Adrenal gland (tissue), 12 donors: ENCODE results near the gene MISFA. TPM values are rescaled to one million over a fixed set of nuclear protein-coding genes. Genes with fewer than 3 reads are reported as not detected.
A peak's percentile ranks its signal among the peaks of the same experiment; 100 is the strongest.
"Not testable (repeated sequence)": the region's sequence is repeated elsewhere in the genome, so short reads cannot be mapped to it uniquely, and the experiment has no call there.

Experiments
- DNase-seq, 7 donors: peaks; one replicate each; pipeline ENCODE4 v3.0.0-alpha.2; 2019 to 2020
- H3K27ac ChIP-seq, 5 donors: fragments of 200-600 bp; sonication (generic) in 4 of 5; 1 replicate in 3 of 5; 2 replicates in 2 of 5; pipeline versions ENCODE4 v1.5.1 to v1.8.0; 2016 to 2020; ENCODE audit warnings: mild to moderate bottlenecking in 1 of 5
- H3K27me3 ChIP-seq: fragments of 200-600 bp; 2 replicates; pipeline ENCODE4 v1.8.0; 2021
- H3K36me3 ChIP-seq, 2 donors: fragments of 200-600 bp; replicated peaks in 1 of 2; 1 replicate in 1 of 2; 2 replicates in 1 of 2; pipeline versions ENCODE4 v1.5.1 to v1.8.0; 2018 to 2022
- H3K4me1 ChIP-seq, 2 donors: fragments of 200-600 bp; replicated peaks in 1 of 2; 1 replicate in 1 of 2; 2 replicates in 1 of 2; pipeline versions ENCODE4 v1.5.1 to v1.8.0; 2018 to 2021
- H3K4me3 ChIP-seq, 4 donors: fragments of 200-600 bp; sonication (generic) in 3 of 4; one replicate each; pipeline ENCODE4 v1.5.1; 2016 to 2018
- H3K9me3 ChIP-seq, 3 donors: fragments of 200-600 bp; sonication (generic) in 1 of 3; replicated peaks in 1 of 3; 1 replicate in 2 of 3; 2 replicates in 1 of 3; pipeline versions ENCODE4 v1.5.1 to v1.8.0; 2016 to 2021
- POLR2A ChIP-seq, 2 donors: fragments of 450-650 bp; IDR thresholded peaks; one replicate each; pipeline ENCODE4 v1.6.1; 2017; ENCODE audit warnings: antibody characterized with exemption in 2 of 2, mild to moderate bottlenecking in 2 of 2, moderate library complexity in 1 of 2
- WGBS, 4 donors: extraction: QIAGEN DNeasy Blood & Tissue Kit in 2 of 4; methylation state at CpG; one replicate each; pipeline versions ENCODE4 v1.1.5 to v1.1.7; 2013 to 2017; 5-methylcytosine and 5-hydroxymethylcytosine counted together
- intact Hi-C, 2 donors: fragments of 100-400 bp; cut with DNase I; formaldehyde crosslinking; loops; one replicate each; pipeline versions ENCODE4 v1.14.1 to v1.15.0; 2022 to 2023
- polyA plus RNA-seq, 3 donors: library from polyadenylated mRNA; stranded (reverse); fragments of 200-250 nt in 2 of 3; fragments of 350-450 nt in 1 of 3; fragmentation: Illumina TruSeq in 1 of 3; extraction: RNeasy Lipid Tissue Mini Kit (QIAGEN cat#74804) in 1 of 3; gene quantifications; one replicate each; pipeline ENCODE4 v1.2.3, GENCODE V29; 2013 to 2014
- total RNA-seq, 9 donors: library from RNA; depleted of rRNA in 4 of 9; stranded (reverse); fragments of >200 nt in 4 of 9; fragments of 120-200 nt in 1 of 9; fragmentation: NEBNext Ultra II Directional in 1 of 9; extraction: Animal tissue kit (Norgen Biotek cat#: 25700) in 1 of 9; gene quantifications; one replicate each; pipeline versions ENCODE4 v1.1.0 to v1.2.4, GENCODE V29; 2013 to 2023
- TF ChIP-seq, protein P1 (sequence below), 6 experiments: fragments of 450-650 bp in 4 of 6; fragments of 200-600 bp in 2 of 6; sonication (generic) in 1 of 6; IDR thresholded peaks; 1 replicate in 5 of 6; 2 replicates in 1 of 6; pipeline versions ENCODE4 v1.5.1 to v1.8.0; 2016 to 2021; ENCODE audit warnings: antibody characterized with exemption in 6 of 6, mild to moderate bottlenecking in 2 of 6, moderate library complexity in 1 of 6
- donor health status: healthy with polysubstance abuse.
- donor health status: Bipolar disorder and iron deficiency.
- donor health status: DM: yes; HTN: yes; CAD: no.
- donor health status: DM: no; HTN: no; CAD: no.
- donor health status: DM: no; HTN: no; CAD: no.
- donor health status: DM: yes; HTN: yes; CAD: no.

Gene MISFA
- total and polyA plus RNA-seq, 12 donors: 0.55 to 17.3 (median 3.7) TPM; not detected in 2

- intact Hi-C loops: loop anchor here in 1 of 2 donors (10.0 kb wide), 1 partner anchor 53 kb away; the partner anchor contains the start of gene SPTY2D1
- Histone ChIP-seq H3K9me3 (no peaks in the 10 kb centered on the region), H3K4me3 (no peak overlapping the region), H3K36me3 (peaks cover 0 to 6% of the 10 kb centered on the region in 2 donors), H3K4me1 (peaks cover 0 to under 1% of the 10 kb centered on the region in 2 donors), H3K27me3 (no peaks in the 10 kb centered on the region), H3K27ac (no peak overlapping the region)
- WGBS, 4 donors: 88 to 94% (median 92%) methylated on average over 1 of the region's 1 CpG
- TF ChIP-seq, protein P1, sequence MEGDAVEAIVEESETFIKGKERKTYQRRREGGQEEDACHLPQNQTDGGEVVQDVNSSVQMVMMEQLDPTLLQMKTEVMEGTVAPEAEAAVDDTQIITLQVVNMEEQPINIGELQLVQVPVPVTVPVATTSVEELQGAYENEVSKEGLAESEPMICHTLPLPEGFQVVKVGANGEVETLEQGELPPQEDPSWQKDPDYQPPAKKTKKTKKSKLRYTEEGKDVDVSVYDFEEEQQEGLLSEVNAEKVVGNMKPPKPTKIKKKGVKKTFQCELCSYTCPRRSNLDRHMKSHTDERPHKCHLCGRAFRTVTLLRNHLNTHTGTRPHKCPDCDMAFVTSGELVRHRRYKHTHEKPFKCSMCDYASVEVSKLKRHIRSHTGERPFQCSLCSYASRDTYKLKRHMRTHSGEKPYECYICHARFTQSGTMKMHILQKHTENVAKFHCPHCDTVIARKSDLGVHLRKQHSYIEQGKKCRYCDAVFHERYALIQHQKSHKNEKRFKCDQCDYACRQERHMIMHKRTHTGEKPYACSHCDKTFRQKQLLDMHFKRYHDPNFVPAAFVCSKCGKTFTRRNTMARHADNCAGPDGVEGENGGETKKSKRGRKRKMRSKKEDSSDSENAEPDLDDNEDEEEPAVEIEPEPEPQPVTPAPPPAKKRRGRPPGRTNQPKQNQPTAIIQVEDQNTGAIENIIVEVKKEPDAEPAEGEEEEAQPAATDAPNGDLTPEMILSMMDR (IDR thresholded peaks at IDR 0.05): no peak
- TF ChIP-seq POLR2A (IDR thresholded peaks at IDR 0.05): no peak
- DNase-seq: no peak
Measured at GRCh38 chr11:18581825-18582224, 17.8 kb upstream of the MISFA start.

DNA sequence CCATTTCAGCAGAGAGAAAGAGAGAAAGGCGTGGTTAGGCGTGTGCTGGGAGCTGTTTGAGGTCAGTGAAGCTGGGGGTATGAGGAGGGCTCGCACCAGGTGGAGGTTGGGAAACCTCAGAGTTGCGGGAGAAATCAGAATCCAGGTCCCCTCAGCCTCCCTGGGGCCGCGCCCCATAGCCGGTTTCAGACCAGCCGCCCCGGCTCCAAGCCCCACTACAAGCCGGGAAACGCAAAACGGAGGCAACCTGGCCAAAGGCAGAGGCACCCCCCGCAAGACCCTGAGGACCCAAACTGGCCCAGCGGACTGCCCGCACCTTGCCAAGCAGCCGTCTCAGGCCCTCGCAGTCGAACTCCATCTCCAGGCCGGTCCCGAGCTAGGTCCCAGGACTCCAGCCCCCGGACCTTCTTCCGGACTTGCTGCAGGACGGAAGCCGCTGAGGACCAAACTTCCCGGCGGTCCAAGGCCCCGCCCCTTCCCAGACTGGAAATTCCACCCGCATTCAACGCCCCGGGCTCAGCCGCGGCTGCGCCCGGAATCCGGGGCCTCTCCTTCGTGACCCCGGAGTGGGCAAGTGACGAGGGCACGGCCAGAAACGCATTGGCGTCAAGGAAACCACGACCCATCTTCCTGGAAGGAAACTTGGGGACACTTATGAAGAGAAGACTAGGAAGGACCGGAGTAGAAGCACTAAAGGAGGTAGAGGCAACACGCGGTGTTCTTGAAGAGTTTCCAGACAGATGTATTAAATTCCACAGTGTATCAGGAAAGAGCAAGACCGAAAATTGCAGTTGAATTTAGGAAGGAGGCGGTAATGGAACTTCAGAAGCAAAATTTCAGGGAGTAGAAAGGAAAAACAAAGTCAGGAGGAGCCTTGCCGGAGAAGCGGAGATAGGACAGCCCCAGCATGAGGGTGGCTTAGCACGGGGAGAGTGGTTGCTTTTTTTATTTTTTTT lies 11.0 kb upstream of the MISFA start, which contains the start of gene UEVLD:
TSS of gene UEVLD (minus strand) at position 438 of the 956 bp plus-strand sequence. CDS start at position 358, 80 bp downstream.
- DNase-seq: peak; percentile 89 to 94 (median 92)
- WGBS, 4 donors: 1 to 2% (median 1%) methylated on average over 25 to 50 of the region's 50 CpGs
- intact Hi-C loops: loop anchor here in 1 of 2 donors (10.0 kb wide), 1 partner anchor 46 kb away; the partner anchor contains the start of gene SPTY2D1
- peaks cover 27 to 48% of the 10 kb centered on the region in 2 donors for H3K4me1 ChIP-seq
- H3K27ac ChIP-seq: peak within 1 kb of the TSS; percentile 63 to 90 (median 81)
- no peaks in the 10 kb centered on the region for H3K27me3 ChIP-seq
- peak; percentile 35 to 62 for TF ChIP-seq POLR2A (IDR thresholded peaks at IDR 0.05)
- TF ChIP-seq, protein P1 (IDR thresholded peaks at IDR 0.05): no peak
- peak within 1 kb of the TSS; percentile 15 to 80 (median 70) for H3K4me3 ChIP-seq
- H3K9me3 ChIP-seq: no peaks in the 10 kb centered on the region
- no peaks in the 10 kb centered on the region for H3K36me3 ChIP-seq

GRCh38 chr11:18590571-18590970 lies 9.0 kb upstream of the MISFA start:
- Histone ChIP-seq H3K4me3 (peak overlapping the region in 1 of 4 donors; percentile 80), H3K9me3 (no peaks in the 10 kb centered on the region), H3K27me3 (no peaks in the 10 kb centered on the region), H3K4me1 (peaks cover 27 to 48% of the 10 kb centered on the region in 2 donors), H3K27ac (peak overlapping the region in 4 of 5 donors; percentile 21 to 90 (median 56)), H3K36me3 (no peaks in the 10 kb centered on the region)
- TF ChIP-seq, protein P1 (IDR thresholded peaks at IDR 0.05): no peak
- TF ChIP-seq POLR2A (IDR thresholded peaks at IDR 0.05): no peak
- DNase-seq: peak in 4 of 7 donors; percentile 19 to 39 (median 24)
- intact Hi-C loops: no loop called here
- 25 to 33% (median 29%) methylated on average over 2 of the region's 2 CpGs for whole genome bisulfite sequencing, 4 donors

GRCh38 chr11:18594088-18594487 lies 5.5 kb upstream of the MISFA start:
- H3K9me3 ChIP-seq, H3K4me3 ChIP-seq, H3K27ac ChIP-seq, intact Hi-C loops, DNase-seq, H3K27me3 ChIP-seq, H3K36me3 ChIP-seq: not testable (repeated sequence)
- 84 to 98% (median 92%) methylated on average over 5 of the region's 5 CpGs for WGBS, 4 donors
- H3K4me1 ChIP-seq: peaks cover 26 to 34% of the 10 kb centered on the region in 2 donors
